Left colon (tissue), 2 donors: Measurements from ENCODE around the gene ZNF561. TPM values are rescaled to one million over a fixed set of nuclear protein-coding genes. Genes with fewer than 3 reads are reported as not detected.
"Not testable (repeated sequence)": the region's sequence is repeated elsewhere in the genome, so short reads cannot be mapped to it uniquely, and the experiment has no call there.

Experiments used
- ATAC-seq: fragments of 200-7000 bp; cut with Tn5 transposase; one replicate; pipeline ENCODE4 v1.9.1; 2020; ENCODE audit warnings: mild to moderate bottlenecking, moderate library complexity
- DNase-seq, 2 donors: peaks; one replicate each; pipeline ENCODE4 v3.0.0-alpha.2; 2020
- intact Hi-C, 2 donors: fragments of 100-400 bp; cut with DNase I in 1 of 2; cut with micrococcal nuclease in 1 of 2; formaldehyde crosslinking; loops; one replicate each; pipeline versions ENCODE4 v1.11.2 to v1.14.0; 2022; cut with DNase I, micrococcal nuclease
- total RNA-seq, 2 donors: library from RNA; stranded (reverse); fragmentation: NEBNext Ultra II Directional; extraction: Animal tissue kit (Norgen Biotek cat#: 25700); gene quantifications; one replicate each; pipeline ENCODE4 v1.2.1, GENCODE V29; 2021
- donor health status: DM: no; HTN: no; CAD: no.
- donor health status: DM: yes; HTN: yes; CAD: no.

The ZNF561 gene
- total RNA-seq, 2 donors from 2014 or later = 23.1 to 26.3 TPM

GRCh38 chr19:9586764-9587163 lies 34.3 kb downstream of the ZNF561 start:
- intact Hi-C loops = no loop called here
- DNase-seq (peak; percentile 66 to 88), ATAC-seq (peak; percentile 64)

- intact Hi-C loops = no loop called here
- peak; percentile 78 to 92 for DNase-seq
Observed at GRCh38 chr19:9584073-9584833, 36.8 kb downstream of the ZNF561 start, which contains the start of gene ZNF121. Gene ZNF121, minus strand, starts transcription at chr19:9584504. Its CDS starts 16,407 bp downstream, at chr19:9568097.

GRCh38 chr19:9582081-9582725 lies 38.8 kb downstream of the ZNF561 start:
- ATAC-seq, DNase-seq, intact Hi-C loops: not testable (repeated sequence)

More at GRCh38 chr19:9584073-9584833, 36.8 kb downstream of the ZNF561 start, which contains the start of gene ZNF121:
- peak; percentile 97 for ATAC-seq

GRCh38 chr19:9580728-9581127 lies 40.3 kb downstream of the ZNF561 start:
- no peak for ATAC-seq
- no peak for DNase-seq
- intact Hi-C loops = no loop called here

GRCh38 chr19:9570255-9570654 lies 50.8 kb downstream of the ZNF561 start:
- DNase-seq (no peak), ATAC-seq (no peak)
- intact Hi-C loops = no loop called here

- DNase-seq = no peak
- ATAC-seq = no peak
- intact Hi-C loops = no loop called here
Observed at GRCh38 chr19:9566729-9567128, 54.3 kb downstream of the ZNF561 start.

- DNase-seq (no peak), ATAC-seq (no peak)
- intact Hi-C loops = no loop called here
Observed at GRCh38 chr19:9565900-9566705, 54.9 kb downstream of the ZNF561 start.

Other genes starting within 250 kb of the ZNF561 start
- 10 to 100 TPM; 16.7 to 21.4 TPM for gene ZNF266, start 185.7 kb downstream of the ZNF561 start, total RNA-seq
- not detected for gene ZNF560, start 122.6 kb downstream of the ZNF561 start, total RNA-seq
- 10 to 100 TPM; 10.2 to 10.3 TPM for gene ZNF426, start 82.6 kb downstream of the ZNF561 start, total RNA-seq
- gene ZNF121, start 36.7 kb downstream of the ZNF561 start, total RNA-seq = 10 to 100 TPM; 17.1 to 22.8 TPM
- 10 to 100 TPM; 34.8 to 37.2 TPM for gene ZNF562, start 53.9 kb upstream of the ZNF561 start, total RNA-seq
- gene ZNF846, start 147.5 kb upstream of the ZNF561 start, total RNA-seq = 10 to 100 TPM; 10.2 to 11.9 TPM
- 10 to 100 TPM; 26.5 to 31.1 TPM for gene FBXL12, start 197.8 kb upstream of the ZNF561 start, total RNA-seq
- 100 to 1,000 TPM; 280 to 315 TPM for gene UBL5, start 206.7 kb upstream of the ZNF561 start, total RNA-seq
- gene PIN1, start 214.1 kb upstream of the ZNF561 start, total RNA-seq = 10 to 100 TPM; 44.3 to 48.2 TPM